ENCODE data around the gene ANXA5. TPM values are rescaled to one million over a fixed set of nuclear protein-coding genes. Genes with fewer than 3 reads are reported as not detected.

ANXA5 gene
- total and polyA plus RNA-seq, 2 of the 4 experiments (the other 2 are of a cell fraction), result 780 to 1,448 TPM

DNA sequence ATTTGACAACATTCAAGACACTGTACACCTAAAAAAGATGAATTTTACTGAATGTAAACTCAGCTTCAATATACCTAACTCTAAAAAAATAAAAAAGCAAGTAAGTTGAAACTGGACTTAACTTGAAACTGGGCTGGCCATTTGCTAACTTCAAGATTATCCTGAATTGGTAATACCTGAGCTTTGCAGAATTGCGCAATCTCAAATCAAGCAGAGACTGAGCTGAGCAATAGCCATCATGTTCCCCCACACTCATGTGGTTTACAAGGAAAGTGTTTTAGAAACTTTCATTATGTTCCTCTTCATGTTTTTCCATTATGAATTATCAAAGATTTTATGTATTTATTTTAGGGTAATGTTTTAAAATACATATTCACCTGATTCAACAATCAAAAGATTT, 38.7 kb downstream of the ANXA5 start:
- H3K56ac ChIP-seq (ENCODE audit: extremely low read depth, insufficient read depth, low read length), result no peak overlapping the region
- no CpG with 5 or more reads among the region's 1 CpG for WGBS, 2 experiments (ENCODE audit: extremely low coverage in 2 of 2, insufficient read length in 1 of 2)
- no peak overlapping the region for H3K9ac ChIP-seq (ENCODE audit: low read depth, low read length)
- H3K9me1 ChIP-seq (ENCODE audit: insufficient read depth, low read length), result no peaks in the 10 kb centered on the region
- intact Hi-C loops (cut with micrococcal nuclease) (loop anchor here (5.0 kb wide), 2 partner anchors 196 to 466 kb away; no protein-coding TSS in a partner anchor), dilution Hi-C loops (cut with HindIII; ENCODE audit: low sequenced_read_pairs, unreplicated experiment) (no loop called here), in situ Hi-C loops (cut with MboI; ENCODE audit: low sequenced_read_pairs) (loop anchor here (10.0 kb wide), 1 partner anchor 173 kb away; no protein-coding TSS in a partner anchor)
- H4K8ac ChIP-seq (ENCODE audit: low read depth in 2 of 2, low read length in 2 of 2), result no peak overlapping the region
- no peak overlapping the region for H3K27ac ChIP-seq (ENCODE audit: insufficient read depth, low read length)
- H3K4me3 ChIP-seq (ENCODE audit: insufficient read depth, low read depth, low read length), result no peak overlapping the region
- ChIA-PET CTCF (interaction anchor here (0.9 kb wide), 1 partner anchor 287 kb away, joined by 3 read pairs; no protein-coding TSS in a partner anchor), POLR2A (ENCODE audit: unreplicated experiment) (interaction anchor here (0.6 kb wide), 1 partner anchor 779 kb away, joined by 3 read pairs; no protein-coding TSS in a partner anchor)
- H3K18ac ChIP-seq (ENCODE audit: low read depth, low read length), result no peak overlapping the region
- no peaks in the 10 kb centered on the region for H4K20me1 ChIP-seq (ENCODE audit: insufficient read depth, low read length)
- H3K14ac ChIP-seq (replicated peaks; ENCODE audit: low read depth, low read length), result no peak overlapping the region
- no peak overlapping the region for H2AK9ac ChIP-seq (replicated peaks; ENCODE audit: low read depth, low read length, poor library complexity)
- H4K5ac ChIP-seq (ENCODE audit: low read depth, low read length), result no peak overlapping the region
- H2AK5ac ChIP-seq (ENCODE audit: low read depth, low read length), result no peak overlapping the region
- no peak overlapping the region for H3K23ac ChIP-seq (ENCODE audit: low read depth, low read length)
- H3K4me2 ChIP-seq (ENCODE audit: low read depth, low read length), result no peak overlapping the region
- peaks cover 3% of the 10 kb centered on the region; the same call in 1 of the 2 replicates for H3K36me3 ChIP-seq (ENCODE audit: control insufficient read depth, insufficient read depth, low read length)
- no peak overlapping the region for H2BK120ac ChIP-seq (ENCODE audit: low read depth, low read length)
- DNase-seq, result no peak
- no peaks in the 10 kb centered on the region for H3K79me1 ChIP-seq (ENCODE audit: low read depth in 1 of 2, low read length in 2 of 2)
- no peak for ATAC-seq (ENCODE audit: low read depth)
- H2BK20ac ChIP-seq (ENCODE audit: low read depth, low read length), result no peak overlapping the region
- H3K9me3 ChIP-seq (ENCODE audit: control insufficient read depth, insufficient read depth, low read length), result no peaks in the 10 kb centered on the region
- H2BK15ac ChIP-seq (ENCODE audit: low read depth, low read length), result no peak overlapping the region
- no peak overlapping the region for H4K91ac ChIP-seq (ENCODE audit: insufficient read depth, low read depth, low read length)
- no TSS peak for BruUV-seq (replicated peaks)
- H2BK5ac ChIP-seq (ENCODE audit: low read depth, low read length, poor library complexity, severe bottlenecking), result no peak overlapping the region
- H3K4ac ChIP-seq (ENCODE audit: low read depth, low read length), result no peak overlapping the region
- no peaks in the 10 kb centered on the region for H3K4me1 ChIP-seq (ENCODE audit: control insufficient read depth, insufficient read depth, low read length)
- H2AFZ ChIP-seq (replicated peaks; ENCODE audit: low read length, poor library complexity), result no peak overlapping the region
- TF ChIP-seq RCOR1 (IDR thresholded peaks at IDR 0.05; ENCODE audit: insufficient replicate concordance, low read length), result no peak
- TF ChIP-seq MXI1 (IDR thresholded peaks at IDR 0.05; ENCODE audit: borderline replicate concordance, low read depth, low read length), result no peak
- peak; percentile 97 for TF ChIP-seq CEBPB (IDR thresholded peaks at IDR 0.05; ENCODE audit: low read depth, low read length)
- no peak for TF ChIP-seq CHD1 (IDR thresholded peaks at IDR 0.05; ENCODE audit: low read depth, low read length)
- TF ChIP-seq, protein P1, sequence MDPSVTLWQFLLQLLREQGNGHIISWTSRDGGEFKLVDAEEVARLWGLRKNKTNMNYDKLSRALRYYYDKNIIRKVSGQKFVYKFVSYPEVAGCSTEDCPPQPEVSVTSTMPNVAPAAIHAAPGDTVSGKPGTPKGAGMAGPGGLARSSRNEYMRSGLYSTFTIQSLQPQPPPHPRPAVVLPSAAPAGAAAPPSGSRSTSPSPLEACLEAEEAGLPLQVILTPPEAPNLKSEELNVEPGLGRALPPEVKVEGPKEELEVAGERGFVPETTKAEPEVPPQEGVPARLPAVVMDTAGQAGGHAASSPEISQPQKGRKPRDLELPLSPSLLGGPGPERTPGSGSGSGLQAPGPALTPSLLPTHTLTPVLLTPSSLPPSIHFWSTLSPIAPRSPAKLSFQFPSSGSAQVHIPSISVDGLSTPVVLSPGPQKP (IDR thresholded peaks at IDR 0.05; ENCODE audit: borderline replicate concordance, low read depth, low read length), result no peak
- no peak for TF ChIP-seq NFE2L2 (IDR thresholded peaks at IDR 0.05; ENCODE audit: low read depth, low read length)
- no peak for TF ChIP-seq MAFK (IDR thresholded peaks at IDR 0.05; ENCODE audit: low read depth, low read length)
- TF ChIP-seq, protein P2, sequence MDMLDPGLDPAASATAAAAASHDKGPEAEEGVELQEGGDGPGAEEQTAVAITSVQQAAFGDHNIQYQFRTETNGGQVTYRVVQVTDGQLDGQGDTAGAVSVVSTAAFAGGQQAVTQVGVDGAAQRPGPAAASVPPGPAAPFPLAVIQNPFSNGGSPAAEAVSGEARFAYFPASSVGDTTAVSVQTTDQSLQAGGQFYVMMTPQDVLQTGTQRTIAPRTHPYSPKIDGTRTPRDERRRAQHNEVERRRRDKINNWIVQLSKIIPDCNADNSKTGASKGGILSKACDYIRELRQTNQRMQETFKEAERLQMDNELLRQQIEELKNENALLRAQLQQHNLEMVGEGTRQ (IDR thresholded peaks at IDR 0.05; ENCODE audit: low read depth, low read length), result no peak
- no peaks in the 10 kb centered on the region for H3K27me3 ChIP-seq (ENCODE audit: control insufficient read depth, insufficient read depth, low read length)
